ENCODE results near the gene MDP1.
A peak's percentile ranks its signal among the peaks of the same experiment; 100 is the strongest.

MDP1 gene

DNA sequence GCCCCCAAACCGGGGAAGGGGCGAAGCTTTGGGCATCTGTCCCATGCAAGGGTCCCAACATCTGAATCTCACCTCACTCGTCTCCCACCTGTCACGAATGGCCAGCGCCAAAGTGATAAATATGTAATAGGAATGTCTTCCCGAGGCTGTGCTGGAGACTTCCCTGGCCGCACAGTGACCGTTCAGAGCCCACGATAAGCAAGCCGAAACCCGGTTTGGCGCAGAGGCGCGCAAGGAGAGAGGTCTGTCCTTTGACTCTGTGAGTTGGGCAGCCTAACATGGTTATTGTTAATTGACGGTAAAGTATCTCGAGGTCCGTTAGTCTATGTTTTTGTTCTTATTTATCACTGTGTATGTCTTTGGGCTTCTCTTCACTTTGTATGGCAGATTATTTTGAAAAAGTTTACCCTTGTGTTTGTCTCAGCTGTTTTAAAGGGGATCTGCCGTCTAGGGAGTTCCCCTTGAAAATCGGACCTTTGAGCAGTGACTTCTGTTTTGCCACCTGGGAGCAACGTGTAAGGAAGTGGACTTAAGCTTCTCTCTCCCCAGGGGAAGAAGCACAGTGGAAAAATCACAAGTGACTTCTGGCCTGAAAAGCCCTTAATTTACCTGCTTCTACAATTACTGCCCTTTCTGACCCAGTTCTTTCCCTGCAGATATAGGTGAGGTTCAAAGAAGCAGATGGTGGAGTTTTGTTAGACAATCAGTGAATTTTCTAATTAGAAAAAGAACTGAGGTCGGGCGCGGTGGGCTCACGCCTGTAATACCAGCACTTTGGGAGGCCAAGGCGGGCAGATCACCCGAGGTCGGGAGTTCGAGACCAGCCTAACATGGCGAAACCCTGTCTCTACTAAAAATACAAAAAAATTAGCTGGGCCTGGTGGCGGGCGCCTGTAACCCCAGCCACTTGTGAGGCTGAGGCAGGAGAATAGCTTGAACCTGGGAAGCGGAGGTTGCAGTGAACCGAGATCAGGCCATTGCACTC, 19.5 kb downstream of the MDP1 start:
- peak; percentile 52 for DNase-seq (ENCODE audit: low spot score)
- no peak for TF ChIP-seq CTCF (IDR thresholded peaks at IDR 0.05; ENCODE audit: extremely low read depth, insufficient read depth, missing control alignments)
- in situ Hi-C loops (cut with MboI; ENCODE audit: low pct_unique_long_range_greater_than_20kb, low sequenced_read_pairs, unreplicated experiment): no loop called here

DNA sequence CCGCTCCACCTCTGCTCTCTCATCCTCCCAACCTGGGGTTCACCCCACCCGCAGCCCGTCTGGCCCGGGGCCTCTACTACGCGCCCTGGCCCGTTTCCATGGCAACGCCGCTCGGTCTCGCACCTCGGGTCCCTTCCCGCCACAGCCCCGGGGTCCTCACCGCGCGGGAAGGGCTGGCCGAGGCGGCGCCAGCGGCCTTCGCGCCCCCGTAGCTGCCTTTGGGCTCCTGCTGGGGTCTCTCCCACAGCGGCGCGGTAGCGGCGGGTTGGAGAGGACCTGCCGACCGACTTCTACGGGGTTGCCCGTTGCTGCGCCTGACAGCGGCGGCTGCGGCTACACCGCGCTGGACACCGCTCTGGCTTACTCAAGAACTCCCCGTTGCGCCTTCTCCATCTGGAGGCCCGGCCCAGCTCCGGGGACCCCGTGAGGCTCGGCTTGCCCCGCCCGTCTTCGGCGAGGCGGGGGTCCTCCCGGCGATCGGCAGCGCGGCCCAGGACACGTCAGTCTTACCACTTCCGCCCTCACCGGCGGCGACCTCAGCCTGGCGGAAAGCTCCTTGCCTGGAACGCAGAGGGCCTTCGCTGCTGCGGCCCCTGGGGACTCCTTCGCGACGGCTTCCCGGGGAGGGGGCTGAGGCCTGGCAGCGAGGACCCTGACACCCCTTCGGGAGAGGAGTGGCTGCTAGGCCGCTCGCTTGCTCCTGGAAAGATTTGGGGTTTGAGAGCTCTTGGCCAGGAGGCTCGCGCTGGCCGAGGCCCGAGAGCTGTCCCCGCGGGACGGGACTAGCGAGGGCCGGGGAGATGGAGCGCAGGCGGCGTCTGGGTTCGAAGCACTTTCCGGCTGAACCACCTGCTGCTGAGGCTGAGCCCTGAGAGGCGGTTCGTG, 20.4 kb downstream of the MDP1 start, which contains the start of gene TM9SF1:
TM9SF1 (minus strand) TSS at position 256 of the 885 bp plus-strand sequence. CDS start 422 bp downstream, outside the sequence.
- peak; percentile 95 for DNase-seq (ENCODE audit: low spot score)
- in situ Hi-C loops (cut with MboI; ENCODE audit: low pct_unique_long_range_greater_than_20kb, low sequenced_read_pairs, unreplicated experiment): no loop called here
- no peak for TF ChIP-seq CTCF (IDR thresholded peaks at IDR 0.05; ENCODE audit: extremely low read depth, insufficient read depth, missing control alignments)

- in situ Hi-C loops (cut with MboI; ENCODE audit: low pct_unique_long_range_greater_than_20kb, low sequenced_read_pairs, unreplicated experiment): no loop called here
- no peak for DNase-seq (ENCODE audit: low spot score)
- no peak for TF ChIP-seq CTCF (IDR thresholded peaks at IDR 0.05; ENCODE audit: extremely low read depth, insufficient read depth, missing control alignments)
Measured at GRCh38 chr14:24194873-24195185, 21.0 kb downstream of the MDP1 start.

GRCh38 chr14:24194186-24194872, 21.5 kb downstream of the MDP1 start:
- in situ Hi-C loops (cut with MboI; ENCODE audit: low pct_unique_long_range_greater_than_20kb, low sequenced_read_pairs, unreplicated experiment): no loop called here
- DNase-seq (ENCODE audit: low spot score): no peak
- no peak for TF ChIP-seq CTCF (IDR thresholded peaks at IDR 0.05; ENCODE audit: extremely low read depth, insufficient read depth, missing control alignments)

DNA sequence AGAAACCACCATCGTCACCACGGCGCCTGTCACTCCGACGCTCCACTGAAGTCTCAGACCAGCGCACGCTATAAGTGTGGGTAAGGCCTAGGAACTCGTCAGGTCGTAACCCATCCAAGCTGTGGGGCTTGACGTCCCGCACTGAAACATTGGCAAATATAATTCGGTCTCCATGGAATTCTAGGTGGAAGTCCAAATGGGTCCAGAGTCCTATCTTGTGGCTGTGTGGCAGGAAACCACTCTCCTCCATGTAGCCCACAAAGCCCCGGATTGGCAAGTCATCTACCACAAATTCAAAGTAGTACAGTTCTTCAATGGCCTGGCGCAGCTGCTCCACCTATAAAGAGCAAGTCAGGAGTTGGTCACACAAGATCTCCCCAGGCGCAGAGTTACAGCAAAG, 22.9 kb downstream of the MDP1 start:
- TF ChIP-seq CTCF (IDR thresholded peaks at IDR 0.05; ENCODE audit: extremely low read depth, insufficient read depth, missing control alignments): no peak
- in situ Hi-C loops (cut with MboI; ENCODE audit: low pct_unique_long_range_greater_than_20kb, low sequenced_read_pairs, unreplicated experiment): no loop called here
- DNase-seq (ENCODE audit: low spot score): no peak

GRCh38 chr14:24190416-24190815, 25.4 kb downstream of the MDP1 start:
- DNase-seq (ENCODE audit: low spot score): no peak
- TF ChIP-seq CTCF (IDR thresholded peaks at IDR 0.05; ENCODE audit: extremely low read depth, insufficient read depth, missing control alignments): no peak
- in situ Hi-C loops (cut with MboI; ENCODE audit: low pct_unique_long_range_greater_than_20kb, low sequenced_read_pairs, unreplicated experiment): no loop called here
